Activated effector memory CD4-positive, alpha-beta T cell treated with Interleukin-2 at 50 U/mL for 16 hours (primary cell): ENCODE data around the gene PSG6.
"Not testable (repeated sequence)": the region's sequence is repeated elsewhere in the genome, so short reads cannot be mapped to it uniquely, and the experiment has no call there.

Experiments
- DNase-seq: peaks from one replicate; pipeline ENCODE4 v3.0.0-alpha.2; 2020

Gene PSG6

GRCh38 chr19:42900561-42900960, 17.1 kb downstream of the PSG6 start:
- DNase-seq: not testable (repeated sequence)

GRCh38 chr19:42899674-42900073, 18.0 kb downstream of the PSG6 start:
- DNase-seq: not testable (repeated sequence)

GRCh38 chr19:42899110-42899509, 18.6 kb downstream of the PSG6 start:
- DNase-seq: not testable (repeated sequence)

- DNase-seq: not testable (repeated sequence)
Observed at GRCh38 chr19:42898656-42899055, 19.0 kb downstream of the PSG6 start.

- not testable (repeated sequence) for DNase-seq
Observed at GRCh38 chr19:42897729-42898128, 20.0 kb downstream of the PSG6 start.

- DNase-seq: not testable (repeated sequence)
Observed at GRCh38 chr19:42890446-42890845, 27.2 kb downstream of the PSG6 start.

GRCh38 chr19:42887876-42888445, 29.7 kb downstream of the PSG6 start:
- DNase-seq: not testable (repeated sequence)

GRCh38 chr19:42882730-42883129, 35.0 kb downstream of the PSG6 start:
- not testable (repeated sequence) for DNase-seq

GRCh38 chr19:42882010-42882409, 35.7 kb downstream of the PSG6 start:
- DNase-seq: not testable (repeated sequence)

- DNase-seq: not testable (repeated sequence)
Observed at GRCh38 chr19:42881279-42881678, 36.4 kb downstream of the PSG6 start.

GRCh38 chr19:42880621-42881020, 37.1 kb downstream of the PSG6 start:
- not testable (repeated sequence) for DNase-seq

- no peak for DNase-seq
Observed at GRCh38 chr19:42879613-42880012, 38.1 kb downstream of the PSG6 start, which contains the start of gene PSG1. Gene PSG1 (minus strand): TSS chr19:42879713. CDS start chr19:42879581, 132 bp downstream.

GRCh38 chr19:42876596-42876995, 41.1 kb downstream of the PSG6 start:
- not testable (repeated sequence) for DNase-seq

GRCh38 chr19:42875881-42876280, 41.8 kb downstream of the PSG6 start:
- not testable (repeated sequence) for DNase-seq

- DNase-seq: not testable (repeated sequence)
Observed at GRCh38 chr19:42874901-42875813, 42.5 kb downstream of the PSG6 start.

GRCh38 chr19:42874136-42874535, 43.6 kb downstream of the PSG6 start:
- not testable (repeated sequence) for DNase-seq

- DNase-seq: no peak
Observed at GRCh38 chr19:42872608-42873007, 45.1 kb downstream of the PSG6 start.

- no peak for DNase-seq
Observed at GRCh38 chr19:42857544-42857867, 60.2 kb downstream of the PSG6 start.

- not testable (repeated sequence) for DNase-seq
Observed at GRCh38 chr19:42856866-42857543, 60.7 kb downstream of the PSG6 start.

GRCh38 chr19:42854745-42855144, 62.9 kb downstream of the PSG6 start:
- not testable (repeated sequence) for DNase-seq

- not testable (repeated sequence) for DNase-seq
Observed at GRCh38 chr19:42853231-42853630, 64.5 kb downstream of the PSG6 start.

GRCh38 chr19:42852821-42853220, 64.9 kb downstream of the PSG6 start:
- DNase-seq: not testable (repeated sequence)
